IMR-90 (cell line): Measurements from ENCODE around the gene ZFPL1. TPM values are rescaled to one million over a fixed set of nuclear protein-coding genes. Genes with fewer than 3 reads are reported as not detected.

Experiments used
- ATAC-seq: fragments of 200-7000 bp; cut with Tn5 transposase; 2 replicates; pipeline ENCODE4 v1.9.1; 2020; ENCODE audit warnings: low read depth, mild to moderate bottlenecking, moderate library complexity
- BruUV-seq: library from RNA; stranded (reverse); fragments of 400-500 nt; replicated peaks from 2 replicates; lab custom pipeline; 2021; lab: Mats Ljungman, UMichigan
- CTCF ChIA-PET: fragments of 300-600 bp; formaldehyde crosslinking; extraction: SDS; loops from one replicate; lab custom pipeline; 2021; ENCODE audit warnings: antibody characterized with exemption; lab: Yijun Ruan, JAX
- POLR2A ChIA-PET: fragments of 300-600 bp; sonication (Branson Sonifier 250); formaldehyde crosslinking; loops from one replicate; lab custom pipeline; 2022; ENCODE audit warnings: antibody characterized with exemption; ENCODE audit not compliant: unreplicated experiment; lab: Charles Lee
- DNase-seq: peaks from one replicate; pipeline ENCODE4 v3.0.0; 2013
- H2AFZ ChIP-seq: replicated peaks from 2 replicates; pipeline ENCODE3; 2013; ENCODE audit warnings: low read length, mild to moderate bottlenecking; ENCODE audit not compliant: poor library complexity
- H2AK5ac ChIP-seq: 2 replicates; pipeline ENCODE4 v1.6.1; 2013; ENCODE audit warnings: low read depth, low read length, inconsistent platforms
- H2AK9ac ChIP-seq: replicated peaks from 2 replicates; pipeline ENCODE3; 2013; ENCODE audit warnings: mild to moderate bottlenecking, low read depth, low read length, moderate library complexity; ENCODE audit not compliant: poor library complexity
- H2BK120ac ChIP-seq: 2 replicates; pipeline ENCODE4 v1.6.1; 2013; ENCODE audit warnings: low read depth, low read length, inconsistent platforms
- H2BK15ac ChIP-seq: 3 replicates; pipeline ENCODE4 v1.6.1; 2013; ENCODE audit warnings: low read depth, low read length, inconsistent platforms
- H2BK20ac ChIP-seq: 2 replicates; pipeline ENCODE4 v1.6.1; 2013; ENCODE audit warnings: low read depth, mild to moderate bottlenecking, inconsistent platforms, low read length, moderate library complexity
- H2BK5ac ChIP-seq: 2 replicates; pipeline ENCODE4 v1.6.1; 2013; ENCODE audit warnings: mild to moderate bottlenecking, low read depth, low read length, inconsistent platforms; ENCODE audit not compliant: poor library complexity, severe bottlenecking
- H3K14ac ChIP-seq: replicated peaks from 2 replicates; pipeline ENCODE4 v1.6.1; 2013; ENCODE audit warnings: low read depth, low read length, inconsistent platforms
- H3K18ac ChIP-seq: 2 replicates; pipeline ENCODE4 v1.6.1; 2013; ENCODE audit warnings: low read depth, low read length, control low read depth
- H3K23ac ChIP-seq: 2 replicates; pipeline ENCODE4 v1.6.1; 2013; ENCODE audit warnings: low read depth, low read length, inconsistent platforms
- H3K27ac ChIP-seq: 2 replicates; pipeline ENCODE4 v1.5.1; 2013; ENCODE audit warnings: mild to moderate bottlenecking, control low read depth, low read length; ENCODE audit not compliant: insufficient read depth
- H3K27me3 ChIP-seq: 2 replicates; pipeline ENCODE4 v1.6.1; 2013; ENCODE audit warnings: low read length; ENCODE audit not compliant: control insufficient read depth, insufficient read depth
- H3K36me3 ChIP-seq: 2 replicates; pipeline ENCODE4 v1.6.1; 2013; ENCODE audit warnings: low read length, mixed read lengths; ENCODE audit not compliant: control insufficient read depth, insufficient read depth
- H3K4ac ChIP-seq: 2 replicates; pipeline ENCODE4 v1.6.1; 2013; ENCODE audit warnings: low read depth, low read length, inconsistent platforms
- H3K4me1 ChIP-seq: 2 replicates; pipeline ENCODE4 v1.6.1; 2013; ENCODE audit warnings: low read length, mixed read lengths; ENCODE audit not compliant: control insufficient read depth, insufficient read depth
- H3K4me2 ChIP-seq: 2 replicates; pipeline ENCODE4 v1.6.1; 2013; ENCODE audit warnings: low read depth, mild to moderate bottlenecking, control low read depth, low read length, moderate library complexity
- H3K4me3 ChIP-seq: 2 replicates; pipeline ENCODE4 v1.5.1; 2013; ENCODE audit warnings: low read depth, mild to moderate bottlenecking, control low read depth, low read length, moderate library complexity; ENCODE audit not compliant: insufficient read depth
- H3K56ac ChIP-seq: 2 replicates; pipeline ENCODE4 v1.6.1; 2013; ENCODE audit warnings: low read length, inconsistent platforms; ENCODE audit not compliant: insufficient read depth; ENCODE audit errors: extremely low read depth
- H3K79me1 ChIP-seq, 2 experiments: 2 replicates each; pipeline ENCODE4 v1.6.1; 2013; ENCODE audit warnings: low read length in 2 of 2, inconsistent platforms in 1 of 2, low read depth in 1 of 2
- H3K9ac ChIP-seq: 2 replicates; pipeline ENCODE4 v1.6.1; 2013; ENCODE audit warnings: low read depth, low read length, control low read depth
- H3K9me1 ChIP-seq: 2 replicates; pipeline ENCODE4 v1.6.1; 2013; ENCODE audit warnings: low read length, inconsistent platforms; ENCODE audit not compliant: insufficient read depth
- H3K9me3 ChIP-seq: 2 replicates; pipeline ENCODE4 v1.6.1; 2013; ENCODE audit warnings: low read length; ENCODE audit not compliant: control insufficient read depth, insufficient read depth
- H4K20me1 ChIP-seq: 2 replicates; pipeline ENCODE4 v1.6.1; 2013; ENCODE audit warnings: low read length, inconsistent platforms; ENCODE audit not compliant: insufficient read depth
- H4K5ac ChIP-seq: 2 replicates; pipeline ENCODE4 v1.6.1; 2013; ENCODE audit warnings: mild to moderate bottlenecking, low read depth, low read length, control low read depth
- H4K8ac ChIP-seq, 2 experiments: 2 replicates each; pipeline ENCODE4 v1.6.1; 2013; ENCODE audit warnings: low read depth in 2 of 2, low read length in 2 of 2, control low read depth in 1 of 2, inconsistent platforms in 1 of 2
- H4K91ac ChIP-seq: 2 replicates; pipeline ENCODE4 v1.6.1; 2013; ENCODE audit warnings: low read depth, low read length, inconsistent platforms; ENCODE audit not compliant: insufficient read depth
- CHD1 ChIP-seq: IDR thresholded peaks from 2 replicates; pipeline ENCODE4 v1.6.1; 2012; ENCODE audit warnings: low read depth, low read length, improper control_type of control experiment
- CTCF ChIP-seq: conservative IDR thresholded peaks from 2 replicates; pipeline ENCODE4 v1.5.1; 2012; ENCODE audit warnings: mild to moderate bottlenecking, low read depth, low read length, improper control_type of control experiment
- ELK1 ChIP-seq: fragments of 150-350 bp; IDR thresholded peaks from 2 replicates; pipeline ENCODE4 v1.6.1; 2016; ENCODE audit warnings: low read depth, mild to moderate bottlenecking, low read length, moderate library complexity, borderline replicate concordance
- FOS ChIP-seq: fragments of 150-350 bp; IDR thresholded peaks from 2 replicates; pipeline ENCODE4 v1.6.1; 2016; ENCODE audit warnings: low read depth, low read length
- MAFK ChIP-seq: IDR thresholded peaks from 2 replicates; pipeline ENCODE4 v1.6.1; 2012; ENCODE audit warnings: low read depth, low read length, improper control_type of control experiment
- MXI1 ChIP-seq: IDR thresholded peaks from 2 replicates; pipeline ENCODE4 v1.6.1; 2012; ENCODE audit warnings: low read depth, mild to moderate bottlenecking, low read length, moderate library complexity, borderline replicate concordance
- NFE2L2 ChIP-seq: fragments of 150-350 bp; IDR thresholded peaks from 2 replicates; pipeline ENCODE4 v1.6.1; 2016; ENCODE audit warnings: low read depth, mild to moderate bottlenecking, low read length
- POLR2A ChIP-seq: IDR thresholded peaks from 2 replicates; pipeline ENCODE4 v1.6.1; 2012; ENCODE audit warnings: mild to moderate bottlenecking, low read depth, low read length
- RAD21 ChIP-seq: IDR thresholded peaks from 2 replicates; pipeline ENCODE4 v1.6.1; 2012; ENCODE audit warnings: low read length, improper control_type of control experiment
- SMC3 ChIP-seq: fragments of 150-350 bp; IDR thresholded peaks from 2 replicates; pipeline ENCODE4 v1.6.1; 2016; ENCODE audit warnings: low read depth, mild to moderate bottlenecking, antibody characterized with exemption, low read length, moderate library complexity
- USF2 ChIP-seq: fragments of 150-350 bp; IDR thresholded peaks from 2 replicates; pipeline ENCODE4 v1.6.1; 2017; ENCODE audit warnings: mild to moderate bottlenecking, antibody characterized with exemption, low read length, low read depth
- dilution Hi-C: fragments of 300-500 bp; cut with HindIII; formaldehyde crosslinking; loops from one replicate; pipeline ENCODE4 v1.14.3; 2018; ENCODE audit warnings: low sequenced_read_pairs; ENCODE audit not compliant: unreplicated experiment
- in situ Hi-C: fragments of 300-500 bp; cut with MboI; formaldehyde crosslinking; loops from 3 replicates; pipeline ENCODE4 v1.14.3; 2019; ENCODE audit warnings: low sequenced_read_pairs, inconsistent platforms, mixed read lengths
- intact Hi-C: fragments of 100-400 bp; cut with micrococcal nuclease; formaldehyde crosslinking; loops from 2 replicates; pipeline ENCODE4 v1.10.0; 2022
- polyA plus RNA-seq, 3 experiments: library from polyadenylated mRNA; depleted of rRNA; stranded (reverse); fragments of >200 nt; gene quantifications; 2 replicates each; pipeline ENCODE4 v1.2.3, GENCODE V29; 2012; ENCODE audit warnings: low replicate concordance in 1 of 3
- total RNA-seq: library from RNA; depleted of rRNA; stranded (reverse); fragments of >200 nt; gene quantifications from 2 replicates; pipeline ENCODE4 v1.2.3, GENCODE V29; 2012

The ZFPL1 gene
- total and polyA plus RNA-seq, 2 of the 4 experiments (the other 2 are of a cell fraction) = 24.0 to 67.5 TPM

GRCh38 chr11:65103476-65103875, 19.5 kb downstream of the ZFPL1 start:
- H3K9ac ChIP-seq = no peak overlapping the region

More at GRCh38 chr11:65103476-65103875, 19.5 kb downstream of the ZFPL1 start:
- Histone ChIP-seq H4K5ac (no peak overlapping the region), H3K9me3 (no peaks in the 10 kb centered on the region), H3K23ac (no peak overlapping the region), H2BK5ac (no peak overlapping the region), H3K9me1 (peaks cover 11% of the 10 kb centered on the region), H4K91ac (no peak overlapping the region), H3K36me3 (peaks cover 5% of the 10 kb centered on the region), H3K4me3 (no peak overlapping the region), H3K18ac (no peak overlapping the region), H2AFZ (no peak overlapping the region), H4K20me1 (peaks cover 3% of the 10 kb centered on the region; the same call in 1 of the 2 replicates), H3K4me2 (no peak overlapping the region), H3K27me3 (no peaks in the 10 kb centered on the region), H3K14ac (no peak overlapping the region), H2BK20ac (no peak overlapping the region), H3K27ac (no peak overlapping the region), H2BK120ac (no peak overlapping the region), H3K4ac (no peak overlapping the region), H2BK15ac (no peak overlapping the region), H2AK5ac (no peak overlapping the region), H3K4me1 (peaks cover 4% of the 10 kb centered on the region), H2AK9ac (no peak overlapping the region), H3K79me1 (peaks cover 13 to 46% of the 10 kb centered on the region in 2 experiments), H3K56ac (no peak overlapping the region), H4K8ac (no peak overlapping the region)
- POLR2A ChIA-PET = no interaction called here
- BruUV-seq = no TSS peak
- dilution Hi-C loops (no loop called here), intact Hi-C loops (no loop called here), in situ Hi-C loops (no loop called here)
- CTCF ChIA-PET = no interaction called here
- TF ChIP-seq RAD21 = no peak
- TF ChIP-seq USF2 = no peak
- no peak for TF ChIP-seq FOS
- no peak for TF ChIP-seq ELK1
- no peak for TF ChIP-seq CTCF
- no peak for TF ChIP-seq POLR2A
- TF ChIP-seq CHD1 = no peak
- TF ChIP-seq MAFK = no peak
- no peak for TF ChIP-seq NFE2L2
- no peak for TF ChIP-seq SMC3
- TF ChIP-seq MXI1 = no peak
- ATAC-seq (no peak), DNase-seq (no peak)
